HEK293 (cell line): Measurements from ENCODE around the gene UGGT2.

ENCODE experiments used
- CTCF ChIA-PET: fragments of 350-600 bp; formaldehyde crosslinking; extraction: SDS; loops from one replicate; lab custom pipeline; 2021; ENCODE audit warnings: antibody characterized with exemption; lab: Yijun Ruan, JAX
- POLR2A ChIA-PET: fragments of 300-600 bp; formaldehyde crosslinking; extraction: SDS; loops from one replicate; lab custom pipeline; 2020; ENCODE audit warnings: antibody characterized with exemption, inconsistent platforms; lab: Yijun Ruan, JAX
- H3K27ac ChIP-seq: fragments of 200-500 bp; sonication (Bioruptor generic); 2 replicates; pipeline ENCODE4 v1.5.1; 2014; ENCODE audit warnings: low read depth, low read length, control low read depth, inconsistent platforms; ENCODE audit errors: extremely low read depth
- H3K36me3 ChIP-seq, 2 experiments: fragments of 200-500 bp in 1 of 2; sonication (Bioruptor generic) in 1 of 2; 1 replicate in 1 of 2; 2 replicates in 1 of 2; pipeline ENCODE4 v1.5.1; 2014 to 2017; ENCODE audit warnings: inconsistent platforms in 2 of 2, low read length in 2 of 2; ENCODE audit not compliant: control insufficient read depth in 2 of 2, insufficient read depth in 1 of 2
- H3K4me1 ChIP-seq: fragments of 200-500 bp; sonication (Bioruptor generic); 2 replicates; pipeline ENCODE4 v1.5.1; 2014; ENCODE audit warnings: mild to moderate bottlenecking, low read length, inconsistent platforms; ENCODE audit not compliant: control insufficient read depth, insufficient read depth
- H3K4me3 ChIP-seq: 2 replicates; pipeline ENCODE4 v1.5.1; 2011; ENCODE audit warnings: low read depth, mild to moderate bottlenecking, control low read depth, low read length, moderate library complexity
- H3K9me3 ChIP-seq: fragments of 200-500 bp; sonication (Bioruptor generic); 2 replicates; pipeline ENCODE4 v1.5.1; 2014; ENCODE audit warnings: low read depth, low read length, inconsistent platforms; ENCODE audit not compliant: control insufficient read depth, insufficient read depth
- REST ChIP-seq: fragments of 450-650 bp; formaldehyde crosslinking; IDR thresholded peaks from 2 replicates; pipeline ENCODE4 v1.5.1; 2016; ENCODE audit warnings: missing biosample characterization, missing genetic modification characterization
- TSHZ1 ChIP-seq: fragments of 450-650 bp; formaldehyde crosslinking; IDR thresholded peaks from 2 replicates; pipeline ENCODE4 v1.5.1; 2016; ENCODE audit warnings: missing biosample characterization, missing genetic modification characterization, borderline replicate concordance
- ZNF10 ChIP-seq: fragments of 450-650 bp; formaldehyde crosslinking; IDR thresholded peaks from 2 replicates; pipeline ENCODE4 v1.5.1; 2017; ENCODE audit warnings: missing biosample characterization, missing genetic modification characterization
- ZNF121 ChIP-seq: fragments of 450-650 bp; formaldehyde crosslinking; IDR thresholded peaks from 2 replicates; pipeline ENCODE4 v1.5.1; 2016; ENCODE audit warnings: missing biosample characterization, missing genetic modification characterization
- ZNF211 ChIP-seq: fragments of 450-650 bp; formaldehyde crosslinking; IDR thresholded peaks from 2 replicates; pipeline ENCODE4 v1.5.1; 2016; ENCODE audit warnings: low read depth, missing biosample characterization, missing genetic modification characterization
- ZNF335 ChIP-seq: fragments of 450-650 bp; formaldehyde crosslinking; conservative IDR thresholded peaks from 2 replicates; pipeline ENCODE4 v1.5.1; 2016; ENCODE audit warnings: missing biosample characterization, missing genetic modification characterization
- ZNF510 ChIP-seq: fragments of 450-650 bp; formaldehyde crosslinking; IDR thresholded peaks from 2 replicates; pipeline ENCODE4 v1.5.1; 2018; ENCODE audit warnings: mild to moderate bottlenecking, missing genetic modification characterization, missing biosample characterization; ENCODE audit not compliant: insufficient replicate concordance
- ZNF626 ChIP-seq: fragments of 450-650 bp; sonication (Bioruptor Pico); formaldehyde crosslinking; IDR thresholded peaks from 2 replicates; pipeline ENCODE4 v1.5.1; 2018; ENCODE audit warnings: missing biosample characterization, missing genetic modification characterization, inconsistent platforms
- ZNF677 ChIP-seq: fragments of 450-650 bp; IDR thresholded peaks from 2 replicates; pipeline ENCODE4 v1.5.0; 2018; ENCODE audit warnings: missing biosample characterization, mild to moderate bottlenecking, missing genetic modification characterization, moderate library complexity
- TF ChIP-seq, protein P1 (sequence below): fragments of 450-650 bp; formaldehyde crosslinking; IDR thresholded peaks from 2 replicates; pipeline ENCODE4 v1.5.1; 2017; ENCODE audit warnings: missing biosample characterization, missing genetic modification characterization

The UGGT2 gene

DNA sequence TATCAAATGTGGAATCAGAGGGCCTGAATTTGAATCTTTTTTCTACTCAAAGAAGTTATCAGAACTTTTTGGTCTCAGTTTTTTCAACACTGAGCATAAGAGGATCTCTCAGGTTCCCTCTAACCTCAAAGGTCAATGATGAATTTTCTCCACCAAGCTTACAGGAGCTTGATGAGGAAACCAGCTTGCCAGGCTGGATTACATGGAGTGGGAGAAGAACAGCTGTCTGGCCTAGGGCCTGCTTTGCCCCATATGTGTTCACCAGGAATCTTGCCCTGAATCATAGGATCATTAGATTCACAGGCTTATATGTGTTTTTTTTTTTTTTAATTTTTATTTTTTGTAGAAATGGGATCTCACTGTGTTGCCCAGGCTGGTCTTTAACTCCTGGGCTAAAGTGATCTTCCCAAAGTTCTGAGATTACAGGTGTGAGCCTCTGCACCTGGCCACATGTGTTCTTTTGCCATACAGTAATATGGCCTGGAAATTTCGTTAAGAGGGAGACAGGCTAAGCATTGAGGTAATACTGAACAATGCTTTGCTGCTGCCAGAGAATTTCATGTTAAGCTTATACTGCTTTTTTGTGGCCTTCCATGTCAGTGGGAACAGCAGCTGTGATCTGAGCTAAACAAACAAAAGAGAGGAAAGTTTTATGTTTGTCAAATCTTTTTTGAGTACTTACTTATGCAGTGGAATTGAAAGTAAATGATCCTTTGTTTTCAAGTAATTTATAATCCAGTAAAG is 265.7 kb downstream of the UGGT2 start:
- POLR2A ChIA-PET: no interaction called here
- no peak overlapping the region for H3K4me3 ChIP-seq

More for the DNA sequence above, 265.7 kb downstream of the UGGT2 start:
- TF ChIP-seq TSHZ1 (tag by site-specific recombination) (no peak), ZNF626 (tag by site-specific recombination) (no peak), ZNF510 (tag by site-specific recombination) (no peak), ZNF121 (peak; percentile 61; the same call in 1 of the 2 replicates), ZNF677 (peak; percentile 66; the same call in 1 of the 2 replicates), ZNF211 (tag by site-specific recombination) (no peak), ZNF335 (tag by site-specific recombination) (no peak), REST (tag by site-specific recombination) (no peak), ZNF10 (no peak)
- TF ChIP-seq, protein P1, sequence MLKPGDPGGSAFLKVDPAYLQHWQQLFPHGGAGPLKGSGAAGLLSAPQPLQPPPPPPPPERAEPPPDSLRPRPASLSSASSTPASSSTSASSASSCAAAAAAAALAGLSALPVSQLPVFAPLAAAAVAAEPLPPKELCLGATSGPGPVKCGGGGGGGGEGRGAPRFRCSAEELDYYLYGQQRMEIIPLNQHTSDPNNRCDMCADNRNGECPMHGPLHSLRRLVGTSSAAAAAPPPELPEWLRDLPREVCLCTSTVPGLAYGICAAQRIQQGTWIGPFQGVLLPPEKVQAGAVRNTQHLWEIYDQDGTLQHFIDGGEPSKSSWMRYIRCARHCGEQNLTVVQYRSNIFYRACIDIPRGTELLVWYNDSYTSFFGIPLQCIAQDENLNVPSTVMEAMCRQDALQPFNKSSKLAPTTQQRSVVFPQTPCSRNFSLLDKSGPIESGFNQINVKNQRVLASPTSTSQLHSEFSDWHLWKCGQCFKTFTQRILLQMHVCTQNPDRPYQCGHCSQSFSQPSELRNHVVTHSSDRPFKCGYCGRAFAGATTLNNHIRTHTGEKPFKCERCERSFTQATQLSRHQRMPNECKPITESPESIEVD (tag by site-specific recombination): no peak
- Histone ChIP-seq H3K27ac (no peak overlapping the region), H3K4me1 (no peaks in the 10 kb centered on the region), H3K9me3 (no peaks in the 10 kb centered on the region), H3K36me3 (peaks cover 0 to 35% of the 10 kb centered on the region in 2 experiments; a peak in 1 of 3 replicates)
- CTCF ChIA-PET: interaction anchor here (0.7 kb wide), 1 partner anchor 67 kb away, joined by 4 read pairs; no protein-coding TSS in a partner anchor
